VCaP (cell line): ENCODE results near the gene ZNF207.
A peak's percentile ranks its signal among the peaks of the same experiment; 100 is the strongest.

Experiments used
- H3K27ac ChIP-seq: fragments of 450-650 bp; 2 replicates; pipeline ENCODE4 v1.5.1; 2017
- CTCF ChIP-seq: fragments of 450-650 bp; conservative IDR thresholded peaks from 2 replicates; pipeline ENCODE4 v1.5.1; 2017; ENCODE audit warnings: mild to moderate bottlenecking, moderate library complexity

The ZNF207 gene

GRCh38 chr17:32350666-32351418 lies 885 bp downstream of the ZNF207 start:
- peak overlapping the region; percentile 99 for H3K27ac ChIP-seq
- no peak for TF ChIP-seq CTCF

GRCh38 chr17:32352734-32353133 lies 2.8 kb downstream of the ZNF207 start:
- peak overlapping the region; percentile 99; the same call in 1 of the 2 replicates for H3K27ac ChIP-seq

DNA sequence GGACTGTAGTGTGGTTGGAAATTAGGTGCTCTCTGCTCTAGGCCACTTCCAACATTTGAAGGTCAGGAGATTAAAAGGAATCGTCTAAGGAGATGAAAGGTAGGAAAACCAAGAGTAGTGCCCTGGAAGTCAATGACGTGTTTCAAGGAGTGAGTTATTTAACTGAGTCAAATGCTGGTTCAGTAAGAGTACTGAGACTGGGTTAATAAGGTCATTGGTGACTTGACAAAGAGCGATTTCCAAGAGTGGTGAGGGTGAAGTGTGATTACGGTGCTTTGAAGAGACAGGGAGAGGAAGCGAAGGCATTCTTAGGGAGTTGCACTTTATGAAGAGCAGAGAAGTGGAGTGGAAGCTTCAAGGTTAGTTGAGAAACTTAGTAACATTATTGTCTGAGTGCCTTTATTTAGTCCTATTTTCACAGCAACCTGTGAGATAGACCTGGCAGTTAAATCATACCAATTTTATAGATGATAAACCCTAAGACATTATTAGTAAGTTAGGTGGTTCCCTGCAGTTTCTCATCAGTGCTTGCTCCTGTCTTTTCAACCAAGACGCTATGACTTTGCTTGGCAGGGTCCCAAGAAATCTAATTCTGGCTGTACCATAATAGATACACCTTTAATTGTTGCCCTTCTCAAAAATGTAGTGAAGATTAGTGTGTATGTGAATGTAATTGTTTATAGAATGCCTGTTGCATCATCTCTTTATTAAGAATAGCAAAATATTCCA lies 5.9 kb downstream of the ZNF207 start:
- H3K27ac ChIP-seq: no peak overlapping the region
- TF ChIP-seq CTCF: no peak

GRCh38 chr17:32356378-32356743 lies 6.4 kb downstream of the ZNF207 start:
- H3K27ac ChIP-seq: no peak overlapping the region
- no peak for TF ChIP-seq CTCF

DNA sequence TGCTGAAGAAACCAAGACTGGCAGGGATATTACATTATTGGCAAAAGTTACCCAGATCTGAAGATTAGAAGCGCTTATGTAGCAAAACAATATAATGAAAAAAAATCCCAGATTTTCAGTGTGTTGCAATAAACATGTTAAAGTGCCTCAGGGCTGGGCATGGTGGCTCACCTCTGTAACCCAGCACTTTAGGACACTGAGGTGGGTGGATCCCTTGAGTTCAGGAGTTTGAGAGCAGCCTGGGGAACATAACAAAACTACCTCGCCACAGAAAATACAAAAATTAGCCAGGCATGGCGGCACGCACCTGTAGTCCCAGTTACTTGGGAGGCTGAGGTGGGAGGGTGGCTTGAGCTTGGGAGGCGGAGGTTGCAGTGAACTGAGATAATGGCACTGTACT lies 6.8 kb downstream of the ZNF207 start:
- H3K27ac ChIP-seq: no peak overlapping the region
- no peak for TF ChIP-seq CTCF

- H3K27ac ChIP-seq: no peak overlapping the region
- TF ChIP-seq CTCF: no peak
Measured at GRCh38 chr17:32357615-32358014, 7.7 kb downstream of the ZNF207 start.

DNA sequence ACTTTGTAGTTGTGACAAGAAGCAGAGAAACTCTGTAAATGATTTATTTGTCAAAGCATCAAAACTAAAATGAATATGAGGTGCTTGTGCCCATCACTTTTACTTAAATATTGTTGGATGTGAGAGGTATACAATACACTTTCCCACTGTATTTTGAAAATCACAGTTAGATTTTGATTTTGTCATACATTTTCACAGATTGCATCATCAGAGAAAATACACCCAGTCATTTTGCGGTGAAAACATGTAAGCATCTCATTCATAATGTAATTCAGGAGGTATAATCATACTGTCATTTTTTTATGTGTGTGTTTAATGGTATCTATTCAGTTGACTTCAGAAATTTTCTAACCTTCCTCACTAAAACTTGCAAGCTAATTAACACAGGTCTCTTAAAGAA lies 11.3 kb downstream of the ZNF207 start:
- no peak for TF ChIP-seq CTCF
- no peak overlapping the region for H3K27ac ChIP-seq

DNA sequence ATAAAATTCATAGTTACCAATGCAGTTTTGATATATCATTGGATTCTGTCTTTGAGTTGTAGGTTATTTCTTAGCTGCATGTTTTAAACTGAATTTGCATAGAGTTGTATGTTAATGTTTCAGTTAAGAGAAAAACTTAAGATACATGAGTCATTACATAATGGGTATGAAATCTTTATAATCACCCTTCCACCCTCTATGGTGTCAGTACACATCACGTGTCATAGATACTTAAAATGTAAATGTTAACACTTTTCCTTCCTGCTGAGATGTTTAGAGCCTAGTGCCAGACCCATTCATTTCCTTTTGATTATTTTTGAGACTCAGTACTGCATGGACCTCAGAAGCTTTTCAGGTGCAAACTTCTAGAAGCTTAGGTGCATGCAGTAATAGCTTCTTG lies 20.5 kb downstream of the ZNF207 start:
- no peak overlapping the region for H3K27ac ChIP-seq

More for the DNA sequence above, 20.5 kb downstream of the ZNF207 start:
- TF ChIP-seq CTCF: no peak
